ENCODE data around the gene GPC5. TPM values are rescaled to one million over a fixed set of nuclear protein-coding genes. Genes with fewer than 3 reads are reported as not detected.

GPC5 gene
- total and polyA plus RNA-seq, 4 donors = 0.51 to 22.4 (median 2.0) TPM

DNA sequence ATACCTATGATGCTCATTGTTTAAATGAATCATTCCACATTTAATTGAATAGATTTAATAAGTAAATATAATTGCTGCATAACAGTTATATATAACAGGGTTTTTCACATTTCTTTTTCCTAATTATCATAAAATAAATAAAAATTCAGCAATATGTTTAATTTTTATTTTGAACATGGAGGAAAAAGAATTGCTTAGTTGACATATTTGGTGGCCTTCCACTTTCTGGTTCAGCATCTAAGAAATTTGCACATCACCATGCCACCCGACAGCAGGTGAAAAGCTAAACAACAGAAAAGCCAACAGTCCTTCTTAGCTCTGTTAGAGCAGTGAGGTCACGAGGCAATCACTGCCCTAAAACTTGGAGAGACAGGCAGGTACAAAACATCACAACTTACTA is 790.2 kb downstream of the GPC5 start:
- Histone ChIP-seq H3K27me3 (ENCODE audit: control insufficient read depth in 4 of 4, insufficient read depth in 4 of 4, low read length in 3 of 4) (no peaks in the 10 kb centered on the region), H3K36me3 (ENCODE audit: control insufficient read depth in 4 of 4, insufficient read depth in 3 of 4, low read depth in 1 of 4, low read length in 3 of 4) (no peaks in the 10 kb centered on the region), H3K9ac (ENCODE audit: low read depth in 1 of 2, low read length in 2 of 2) (no peak overlapping the region), H3K9me3 (ENCODE audit: control insufficient read depth in 4 of 4, low read length in 3 of 4) (no peaks in the 10 kb centered on the region), H3K4me1 (ENCODE audit: control insufficient read depth in 4 of 4, insufficient read depth in 4 of 4, low read length in 3 of 4) (no peaks in the 10 kb centered on the region), H3K27ac (ENCODE audit: low read depth in 1 of 2, low read length in 2 of 2) (no peak overlapping the region), H3K4me3 (ENCODE audit: low read depth in 1 of 3, low read length in 3 of 3) (no peak overlapping the region)
- no peak for TF ChIP-seq HNF4G (IDR thresholded peaks at IDR 0.05)
- TF ChIP-seq TAF1 (conservative IDR thresholded peaks at IDR 0.05) = no peak
- no peak for TF ChIP-seq GABPA (IDR thresholded peaks at IDR 0.05 in 1 of 2, conservative IDR thresholded peaks at IDR 0.05 in 1 of 2)
- TF ChIP-seq, protein P1, sequence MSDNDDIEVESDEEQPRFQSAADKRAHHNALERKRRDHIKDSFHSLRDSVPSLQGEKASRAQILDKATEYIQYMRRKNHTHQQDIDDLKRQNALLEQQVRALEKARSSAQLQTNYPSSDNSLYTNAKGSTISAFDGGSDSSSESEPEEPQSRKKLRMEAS (IDR thresholded peaks at IDR 0.05) = no peak
- TF ChIP-seq NR2F2 (IDR thresholded peaks at IDR 0.05) = no peak
- no peak for TF ChIP-seq YY1 (IDR thresholded peaks at IDR 0.05)
- TF ChIP-seq RAD21 (IDR thresholded peaks at IDR 0.05) = no peak
- TF ChIP-seq, protein P2, sequence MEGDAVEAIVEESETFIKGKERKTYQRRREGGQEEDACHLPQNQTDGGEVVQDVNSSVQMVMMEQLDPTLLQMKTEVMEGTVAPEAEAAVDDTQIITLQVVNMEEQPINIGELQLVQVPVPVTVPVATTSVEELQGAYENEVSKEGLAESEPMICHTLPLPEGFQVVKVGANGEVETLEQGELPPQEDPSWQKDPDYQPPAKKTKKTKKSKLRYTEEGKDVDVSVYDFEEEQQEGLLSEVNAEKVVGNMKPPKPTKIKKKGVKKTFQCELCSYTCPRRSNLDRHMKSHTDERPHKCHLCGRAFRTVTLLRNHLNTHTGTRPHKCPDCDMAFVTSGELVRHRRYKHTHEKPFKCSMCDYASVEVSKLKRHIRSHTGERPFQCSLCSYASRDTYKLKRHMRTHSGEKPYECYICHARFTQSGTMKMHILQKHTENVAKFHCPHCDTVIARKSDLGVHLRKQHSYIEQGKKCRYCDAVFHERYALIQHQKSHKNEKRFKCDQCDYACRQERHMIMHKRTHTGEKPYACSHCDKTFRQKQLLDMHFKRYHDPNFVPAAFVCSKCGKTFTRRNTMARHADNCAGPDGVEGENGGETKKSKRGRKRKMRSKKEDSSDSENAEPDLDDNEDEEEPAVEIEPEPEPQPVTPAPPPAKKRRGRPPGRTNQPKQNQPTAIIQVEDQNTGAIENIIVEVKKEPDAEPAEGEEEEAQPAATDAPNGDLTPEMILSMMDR (IDR thresholded peaks at IDR 0.05; ENCODE audit: low read depth, low read length, missing input control) = no peak
- no peak for TF ChIP-seq FOXA1 (IDR thresholded peaks at IDR 0.05)
- WGBS = 89% methylated on average over 2 of the region's 2 CpGs
- DNase-seq (ENCODE audit: low spot score) = no peak

DNA sequence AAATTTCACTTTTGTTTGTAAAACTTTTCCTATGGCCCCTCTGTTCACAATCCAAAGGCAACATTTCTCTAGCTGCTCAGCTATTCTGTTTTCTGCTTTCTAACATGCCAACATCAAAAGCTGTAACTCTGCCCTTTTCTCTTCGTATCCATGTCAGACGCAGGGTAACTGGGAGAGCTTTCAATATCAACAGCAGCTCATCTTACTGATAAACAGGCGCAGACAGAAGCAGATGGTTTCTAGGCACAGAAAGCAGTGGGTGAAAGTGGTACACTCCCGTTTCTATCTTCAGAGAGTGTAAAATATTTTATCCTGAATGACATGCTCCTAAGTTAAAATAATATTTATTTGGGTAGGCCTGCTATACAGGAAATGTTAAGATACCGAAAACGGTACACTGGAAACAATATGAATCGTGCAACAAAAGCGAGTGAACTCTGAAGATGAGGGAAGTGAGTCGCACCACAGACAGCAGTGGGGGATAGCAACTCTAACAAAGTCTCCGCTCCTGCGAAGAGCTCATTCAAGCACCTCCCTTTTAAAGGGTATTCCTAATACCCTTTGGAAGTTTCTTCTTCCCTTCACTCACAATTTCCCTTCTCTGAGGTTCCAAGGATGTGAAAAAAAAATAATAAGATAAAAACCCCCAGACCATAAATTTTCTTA is 798.3 kb downstream of the GPC5 start:
- WGBS = 79% methylated on average over 11 of the region's 11 CpGs
- no peak overlapping the region for H3K9ac ChIP-seq (ENCODE audit: low read depth in 1 of 2, low read length in 2 of 2)
- DNase-seq (ENCODE audit: low spot score) = no peak
- H3K4me3 ChIP-seq (ENCODE audit: low read depth in 1 of 3, low read length in 3 of 3) = no peak overlapping the region
- TF ChIP-seq NR2F2 (IDR thresholded peaks at IDR 0.05) (no peak), RAD21 (IDR thresholded peaks at IDR 0.05) (no peak), HNF4G (IDR thresholded peaks at IDR 0.05) (no peak), JUND (IDR thresholded peaks at IDR 0.05) (no peak), EGR1 (IDR thresholded peaks at IDR 0.05; ENCODE audit: low read depth in 2 of 2) (no peak), YY1 (IDR thresholded peaks at IDR 0.05) (no peak)
- TF ChIP-seq, protein P3, sequence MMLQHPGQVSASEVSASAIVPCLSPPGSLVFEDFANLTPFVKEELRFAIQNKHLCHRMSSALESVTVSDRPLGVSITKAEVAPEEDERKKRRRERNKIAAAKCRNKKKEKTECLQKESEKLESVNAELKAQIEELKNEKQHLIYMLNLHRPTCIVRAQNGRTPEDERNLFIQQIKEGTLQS (IDR thresholded peaks at IDR 0.05) = no peak
- TF ChIP-seq, protein P2 (IDR thresholded peaks at IDR 0.05; ENCODE audit: low read depth, low read length, missing input control) = no peak
- TF ChIP-seq, protein P4, sequence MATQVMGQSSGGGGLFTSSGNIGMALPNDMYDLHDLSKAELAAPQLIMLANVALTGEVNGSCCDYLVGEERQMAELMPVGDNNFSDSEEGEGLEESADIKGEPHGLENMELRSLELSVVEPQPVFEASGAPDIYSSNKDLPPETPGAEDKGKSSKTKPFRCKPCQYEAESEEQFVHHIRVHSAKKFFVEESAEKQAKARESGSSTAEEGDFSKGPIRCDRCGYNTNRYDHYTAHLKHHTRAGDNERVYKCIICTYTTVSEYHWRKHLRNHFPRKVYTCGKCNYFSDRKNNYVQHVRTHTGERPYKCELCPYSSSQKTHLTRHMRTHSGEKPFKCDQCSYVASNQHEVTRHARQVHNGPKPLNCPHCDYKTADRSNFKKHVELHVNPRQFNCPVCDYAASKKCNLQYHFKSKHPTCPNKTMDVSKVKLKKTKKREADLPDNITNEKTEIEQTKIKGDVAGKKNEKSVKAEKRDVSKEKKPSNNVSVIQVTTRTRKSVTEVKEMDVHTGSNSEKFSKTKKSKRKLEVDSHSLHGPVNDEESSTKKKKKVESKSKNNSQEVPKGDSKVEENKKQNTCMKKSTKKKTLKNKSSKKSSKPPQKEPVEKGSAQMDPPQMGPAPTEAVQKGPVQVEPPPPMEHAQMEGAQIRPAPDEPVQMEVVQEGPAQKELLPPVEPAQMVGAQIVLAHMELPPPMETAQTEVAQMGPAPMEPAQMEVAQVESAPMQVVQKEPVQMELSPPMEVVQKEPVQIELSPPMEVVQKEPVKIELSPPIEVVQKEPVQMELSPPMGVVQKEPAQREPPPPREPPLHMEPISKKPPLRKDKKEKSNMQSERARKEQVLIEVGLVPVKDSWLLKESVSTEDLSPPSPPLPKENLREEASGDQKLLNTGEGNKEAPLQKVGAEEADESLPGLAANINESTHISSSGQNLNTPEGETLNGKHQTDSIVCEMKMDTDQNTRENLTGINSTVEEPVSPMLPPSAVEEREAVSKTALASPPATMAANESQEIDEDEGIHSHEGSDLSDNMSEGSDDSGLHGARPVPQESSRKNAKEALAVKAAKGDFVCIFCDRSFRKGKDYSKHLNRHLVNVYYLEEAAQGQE (IDR thresholded peaks at IDR 0.05) = no peak
- TF ChIP-seq, protein P1 (IDR thresholded peaks at IDR 0.05) = no peak
- H3K4me1 ChIP-seq (ENCODE audit: control insufficient read depth in 4 of 4, insufficient read depth in 4 of 4, low read length in 3 of 4) = no peaks in the 10 kb centered on the region
- no peaks in the 10 kb centered on the region for H3K27me3 ChIP-seq (ENCODE audit: control insufficient read depth in 4 of 4, insufficient read depth in 4 of 4, low read length in 3 of 4)
- H3K9me3 ChIP-seq (ENCODE audit: control insufficient read depth in 4 of 4, low read length in 3 of 4) = no peaks in the 10 kb centered on the region
- no peaks in the 10 kb centered on the region for H3K36me3 ChIP-seq (ENCODE audit: control insufficient read depth in 4 of 4, insufficient read depth in 3 of 4, low read depth in 1 of 4, low read length in 3 of 4)
- no peak overlapping the region for H3K27ac ChIP-seq (ENCODE audit: low read depth in 1 of 2, low read length in 2 of 2)
